Dedifferentiated amniotic fluid mesenchymal stem cell (primary cell): ENCODE measurements around the gene MSH3.
"Not testable (repeated sequence)": the region's sequence is repeated elsewhere in the genome, so short reads cannot be mapped to it uniquely, and the experiment has no call there.

ENCODE experiments used
- DNase-seq: peaks from one replicate; pipeline ENCODE4 v3.0.0-alpha.2; 2016; ENCODE audit errors: extremely low spot score

Gene MSH3

GRCh38 chr5:80796846-80797245, 142.4 kb downstream of the MSH3 start:
- DNase-seq = no peak

- DNase-seq = no peak
Measured at GRCh38 chr5:80797428-80798024, 143.1 kb downstream of the MSH3 start.

DNA sequence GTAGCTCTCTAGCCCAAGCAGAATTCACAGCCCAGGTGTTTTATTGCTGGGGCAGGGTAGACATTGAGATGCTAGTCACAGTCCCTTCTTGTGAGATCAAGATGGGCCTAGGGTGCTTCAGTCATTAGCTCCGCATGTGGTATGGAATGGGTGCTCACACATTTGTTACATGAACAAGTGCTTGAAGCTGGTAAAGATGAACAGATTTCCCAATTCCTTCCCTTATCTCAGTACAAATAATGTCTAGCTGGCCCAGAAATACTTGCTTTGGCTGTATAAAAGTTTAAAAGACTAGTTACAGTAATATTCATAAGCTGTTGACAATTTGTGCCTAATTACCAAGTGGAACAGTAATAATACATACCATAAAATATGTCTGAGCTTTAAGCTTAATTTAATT, 143.7 kb downstream of the MSH3 start:
- no peak for DNase-seq

DNA sequence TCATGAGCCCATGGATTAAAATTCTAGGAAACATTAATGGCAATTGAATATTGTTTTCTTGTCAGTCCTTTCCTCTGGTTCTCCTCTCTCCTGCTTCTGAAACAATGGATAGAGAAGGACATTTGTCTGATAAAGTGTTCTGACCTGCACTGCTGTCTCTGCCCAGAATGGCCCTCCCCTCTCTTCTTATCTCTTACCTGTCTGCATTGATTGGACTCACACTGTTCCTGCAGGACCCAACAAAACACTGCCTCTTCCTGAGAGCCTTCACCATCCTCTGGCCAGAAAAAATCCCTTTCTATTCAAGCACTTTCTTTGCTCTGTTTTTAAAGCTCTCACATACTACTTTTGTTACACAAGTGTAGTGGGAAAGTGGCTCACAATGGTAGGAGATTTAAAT, 144.2 kb downstream of the MSH3 start:
- DNase-seq = no peak

DNA sequence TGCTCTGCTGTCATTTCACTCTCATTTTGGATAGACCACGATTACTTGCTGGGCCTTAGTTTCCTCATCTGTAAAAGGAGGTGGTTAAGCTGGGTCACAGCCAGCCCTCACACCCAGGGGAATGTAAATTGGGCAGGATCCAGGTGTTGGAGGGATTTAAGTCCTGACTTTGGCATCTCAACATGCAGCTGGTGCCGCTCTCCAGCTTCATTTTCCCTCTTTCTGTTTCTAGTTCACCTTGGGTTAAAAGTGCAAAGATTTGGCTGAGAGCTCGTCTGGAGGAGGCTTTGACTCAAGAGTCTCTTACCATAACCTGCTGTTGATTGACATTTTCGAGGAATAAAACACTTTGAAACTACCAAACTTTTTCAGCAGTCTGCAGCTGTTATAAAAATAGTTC, 144.6 kb downstream of the MSH3 start:
- DNase-seq = no peak

DNA sequence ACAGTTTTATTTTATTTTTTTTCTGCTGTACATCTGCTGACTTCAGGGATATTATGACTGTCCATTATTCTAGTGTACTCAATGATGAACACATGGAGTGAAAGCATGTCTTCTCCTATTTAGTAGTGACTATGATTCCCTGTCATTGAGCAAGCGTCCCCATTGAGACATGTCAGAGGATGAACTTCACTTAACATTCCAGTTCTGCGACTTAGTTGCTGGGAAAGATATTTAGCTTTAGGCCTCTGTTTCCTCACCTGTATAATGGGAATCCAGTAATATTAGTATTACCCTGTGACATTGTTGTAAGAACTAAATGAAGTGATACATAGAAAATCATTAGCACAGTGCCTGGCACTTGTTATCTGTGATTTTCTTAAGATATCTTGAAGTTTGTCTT, 145.1 kb downstream of the MSH3 start:
- DNase-seq = no peak

GRCh38 chr5:80804332-80804731, 149.9 kb downstream of the MSH3 start:
- DNase-seq = no peak

DNA sequence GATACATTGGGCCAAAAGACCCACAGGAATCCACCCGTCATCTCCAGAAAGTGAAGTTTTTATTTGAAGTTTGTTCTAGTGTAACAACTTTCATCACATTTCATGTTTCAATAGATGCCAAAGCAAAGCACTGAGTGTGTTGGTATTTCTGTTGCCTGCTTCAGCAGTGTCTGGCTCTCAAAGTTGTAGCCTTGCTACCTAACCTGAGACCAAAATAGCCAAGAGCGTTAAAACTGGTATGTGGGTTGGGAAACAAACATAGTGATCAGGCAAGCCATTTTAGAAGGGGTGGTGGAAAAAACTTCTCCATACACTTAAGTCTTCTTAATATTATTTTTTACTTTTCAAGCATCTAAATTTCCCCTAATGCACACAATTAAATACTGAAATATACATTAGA, 150.6 kb downstream of the MSH3 start:
- no peak for DNase-seq

DNA sequence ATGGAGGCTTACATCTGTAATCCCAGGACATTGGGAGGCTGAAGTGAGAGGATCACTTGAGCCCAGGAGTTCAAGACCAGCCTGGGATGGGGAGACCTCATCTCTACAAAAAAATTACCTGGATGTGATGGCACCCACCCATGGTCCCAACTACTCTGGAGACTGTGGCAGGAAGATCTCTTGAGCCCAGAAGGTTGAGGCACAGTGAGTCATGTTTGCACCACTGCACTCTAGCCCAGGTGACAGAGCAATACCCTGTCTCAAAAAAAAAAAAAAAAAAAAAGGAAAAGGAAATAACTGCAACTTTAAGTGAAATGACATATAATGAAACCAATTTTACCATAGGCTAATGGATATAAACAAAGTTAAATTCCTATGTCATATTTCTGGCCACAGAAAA, 152.5 kb downstream of the MSH3 start:
- DNase-seq = no peak

DNA sequence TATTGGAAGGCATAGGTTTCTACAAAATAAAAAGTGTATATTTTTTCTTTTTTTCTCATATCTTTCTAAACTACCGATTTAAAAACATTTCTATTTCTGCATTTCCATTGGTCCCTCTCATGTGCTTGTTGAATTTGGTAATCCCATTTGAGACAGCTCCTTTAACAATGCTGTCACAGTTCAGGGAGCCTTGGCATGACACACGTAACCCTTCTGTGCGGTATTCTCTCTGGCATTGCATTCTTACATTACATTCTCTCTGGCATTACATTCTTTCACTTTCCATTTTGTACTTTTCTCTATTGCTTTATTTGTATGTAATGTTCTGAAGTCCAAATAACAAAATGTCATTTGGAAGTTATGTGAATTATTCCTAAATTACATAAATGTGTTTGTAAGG, 155.0 kb downstream of the MSH3 start:
- no peak for DNase-seq

DNA sequence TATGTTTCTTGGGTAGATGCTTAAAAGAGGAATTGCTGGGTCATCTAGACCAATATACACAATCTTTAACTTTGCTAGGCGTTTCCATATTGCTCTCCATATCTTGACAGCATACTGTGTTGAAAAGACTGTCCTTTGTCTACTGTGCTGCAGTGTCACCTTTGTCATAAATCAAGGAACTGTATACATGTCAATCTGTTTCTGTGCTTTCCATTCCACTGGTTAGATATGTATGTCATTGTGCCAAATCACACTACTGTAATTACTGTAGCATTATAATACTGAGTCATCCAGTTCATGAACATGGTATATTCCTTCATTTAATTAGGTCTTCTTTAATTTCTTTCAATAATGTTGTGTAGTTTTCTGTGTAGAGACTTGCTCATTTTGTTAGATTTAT, 156.0 kb downstream of the MSH3 start:
- DNase-seq = no peak

GRCh38 chr5:80816590-80816989, 162.1 kb downstream of the MSH3 start:
- no peak for DNase-seq

DNA sequence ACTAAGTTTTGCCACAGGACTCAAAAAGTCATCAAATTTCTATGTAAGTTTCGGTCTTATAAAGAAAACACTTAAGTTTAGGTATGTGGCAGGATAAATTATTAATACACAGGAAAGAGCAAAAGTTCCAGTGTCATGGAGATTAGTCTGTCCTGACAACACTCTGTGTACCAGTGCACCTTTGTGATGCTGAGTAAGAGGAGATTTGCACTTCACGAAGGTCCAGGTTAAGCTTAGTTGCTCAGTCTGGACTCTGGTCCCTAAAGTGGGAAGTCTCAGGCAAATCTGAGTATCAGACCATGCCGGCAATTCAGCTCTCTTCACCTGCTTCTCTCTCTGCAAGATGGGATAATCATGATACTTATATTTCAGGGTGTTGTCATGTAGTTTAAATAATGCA, 166.2 kb downstream of the MSH3 start:
- no peak for DNase-seq

- DNase-seq = no peak
Measured at GRCh38 chr5:80822640-80823039, 168.2 kb downstream of the MSH3 start.

DNA sequence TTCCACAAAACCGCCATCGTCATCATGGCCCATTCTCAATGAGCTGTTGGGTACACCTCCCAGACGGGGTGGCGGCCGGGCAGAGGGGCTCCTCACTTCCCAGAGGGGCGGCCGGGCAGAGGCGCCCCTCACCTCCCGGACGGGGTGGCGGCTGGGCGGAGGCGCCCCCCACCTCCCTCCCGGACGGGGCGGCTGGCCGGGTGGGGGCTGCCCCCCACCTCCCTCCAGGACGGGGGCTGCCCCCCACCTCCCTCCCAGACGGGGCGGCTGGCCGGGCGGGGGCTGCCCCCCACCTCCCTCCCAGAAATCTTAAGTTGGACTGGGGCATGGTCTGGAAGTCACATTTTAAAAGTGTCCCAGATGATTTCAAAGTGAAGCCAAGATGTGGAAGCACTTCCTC, 169.7 kb downstream of the MSH3 start:
- DNase-seq = not testable (repeated sequence)

- no peak for DNase-seq
Measured at GRCh38 chr5:80825786-80826460, 171.5 kb downstream of the MSH3 start.

DNA sequence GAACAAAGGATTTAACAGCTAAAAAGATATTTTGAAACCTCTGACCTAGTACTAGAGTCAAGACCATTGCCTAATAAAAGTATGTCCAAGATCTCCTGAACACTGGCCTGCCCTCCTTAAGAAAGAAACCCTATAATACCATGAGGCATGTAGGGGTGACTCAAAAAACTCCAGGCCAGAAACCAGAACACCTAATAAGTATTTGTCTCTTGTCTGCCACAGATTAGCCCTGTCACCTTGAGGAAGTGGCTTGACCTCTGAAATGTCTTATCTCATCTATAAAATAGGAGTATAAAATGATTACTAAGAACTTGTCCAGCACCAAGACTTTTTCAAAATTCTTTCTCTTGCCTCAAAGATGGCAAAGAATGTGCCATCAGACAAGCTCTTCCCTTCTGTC, 180.3 kb downstream of the MSH3 start:
- DNase-seq = no peak

GRCh38 chr5:80835128-80835527, 180.7 kb downstream of the MSH3 start:
- no peak for DNase-seq

- DNase-seq = no peak
Measured at GRCh38 chr5:80837679-80838078, 183.2 kb downstream of the MSH3 start.

- not testable (repeated sequence) for DNase-seq
Measured at GRCh38 chr5:80841026-80841797, 186.8 kb downstream of the MSH3 start.

DNA sequence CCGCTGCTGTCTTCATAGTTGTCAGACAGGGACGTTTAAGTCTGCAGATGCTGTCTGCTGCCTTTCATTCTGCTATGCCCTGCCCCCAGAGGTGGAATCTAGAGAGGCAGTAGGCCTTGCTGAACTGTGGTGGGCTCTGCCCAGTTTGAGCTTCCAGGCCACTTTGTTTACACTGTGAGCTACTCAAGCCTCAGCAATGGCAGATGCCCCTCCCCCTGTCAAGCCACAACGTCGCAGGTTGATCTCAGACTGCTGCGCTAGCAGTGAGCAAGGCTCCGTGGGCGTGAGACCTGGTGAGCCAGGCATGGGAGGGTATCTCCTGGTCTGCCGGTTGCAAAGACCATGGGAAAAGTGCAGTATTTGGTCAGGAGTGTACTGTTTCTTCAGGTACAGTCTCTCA, 192.0 kb downstream of the MSH3 start:
- not testable (repeated sequence) for DNase-seq

- DNase-seq = not testable (repeated sequence)
Measured at GRCh38 chr5:80850168-80850567, 195.7 kb downstream of the MSH3 start.
